Skeletal muscle satellite cell (primary cell): ENCODE results near the gene SMG5. TPM values are rescaled to one million over a fixed set of nuclear protein-coding genes. Genes with fewer than 3 reads are reported as not detected.
A peak's percentile ranks its signal among the peaks of the same experiment; 100 is the strongest.
"Not testable (repeated sequence)": the region's sequence is repeated elsewhere in the genome, so short reads cannot be mapped to it uniquely, and the experiment has no call there.

Source experiments
- H3K27me3 ChIP-seq: 2 replicates; pipeline ENCODE4 v1.7.0; 2013; ENCODE audit warnings: low read length; ENCODE audit not compliant: control insufficient read depth, insufficient read depth
- H3K36me3 ChIP-seq: 2 replicates; pipeline ENCODE4 v1.7.0; 2013; ENCODE audit warnings: mild to moderate bottlenecking, control low read depth, low read length; ENCODE audit not compliant: insufficient read depth
- H3K4me1 ChIP-seq: 2 replicates; pipeline ENCODE4 v1.7.0; 2013; ENCODE audit warnings: low read length; ENCODE audit not compliant: control insufficient read depth, insufficient read depth
- H3K4me2 ChIP-seq: 2 replicates; pipeline ENCODE4 v1.7.0; 2013; ENCODE audit warnings: mild to moderate bottlenecking, low read length
- H3K4me3 ChIP-seq: 2 replicates; pipeline ENCODE4 v1.7.0; 2013; ENCODE audit warnings: low read length
- H3K9ac ChIP-seq: 2 replicates; pipeline ENCODE4 v1.7.0; 2013; ENCODE audit warnings: mild to moderate bottlenecking, low read depth, low read length, moderate library complexity
- H3K9me3 ChIP-seq: replicated peaks from 2 replicates; pipeline ENCODE4 v1.7.0; 2013; ENCODE audit warnings: mild to moderate bottlenecking, control low read depth, low read length
- total RNA-seq: library from RNA; depleted of rRNA; stranded (reverse); fragments of >200 nt; gene quantifications from 2 replicates; pipeline ENCODE4 v1.2.3, GENCODE V29; 2012; rRNA removed

SMG5 gene
- 28.2 and 32.4 TPM in 2 replicates for total RNA-seq

- Histone ChIP-seq H3K36me3 (peaks cover 17% of the 10 kb centered on the region), H3K4me3 (peak within 1 kb of the TSS; percentile 97), H3K9me3 (no peaks in the 10 kb centered on the region), H3K4me1 (peaks cover 34% of the 10 kb centered on the region), H3K4me2 (peak within 1 kb of the TSS; percentile 94), H3K9ac (peak within 1 kb of the TSS; percentile 96), H3K27me3 (no peaks in the 10 kb centered on the region)
Measured at GRCh38 chr1:156282479-156283222, at the start of gene SMG5. TSS of gene SMG5 (minus strand) at chr1:156282825. CDS start at chr1:156282680, 145 bp downstream.

GRCh38 chr1:156323179-156323578, 40.6 kb upstream of the SMG5 start:
- H3K4me2 ChIP-seq, H3K27me3 ChIP-seq, H3K4me1 ChIP-seq, H3K9me3 ChIP-seq, H3K4me3 ChIP-seq, H3K9ac ChIP-seq: not testable (repeated sequence)
- H3K36me3 ChIP-seq, result peaks cover 58% of the 10 kb centered on the region

- Histone ChIP-seq H3K4me3 (no peak overlapping the region), H3K9ac (no peak overlapping the region), H3K9me3 (no peaks in the 10 kb centered on the region), H3K36me3 (peaks cover 76% of the 10 kb centered on the region), H3K4me2 (no peak overlapping the region), H3K27me3 (no peaks in the 10 kb centered on the region), H3K4me1 (peaks cover 8% of the 10 kb centered on the region)
Measured at GRCh38 chr1:156320560-156320959, 37.9 kb upstream of the SMG5 start.

GRCh38 chr1:156319664-156320063, 37.0 kb upstream of the SMG5 start:
- H3K27me3 ChIP-seq, result no peaks in the 10 kb centered on the region
- no peak overlapping the region for H3K4me2 ChIP-seq
- H3K36me3 ChIP-seq, result peaks cover 76% of the 10 kb centered on the region
- no peak overlapping the region for H3K9ac ChIP-seq
- peaks cover 8% of the 10 kb centered on the region for H3K4me1 ChIP-seq
- H3K9me3 ChIP-seq, result no peaks in the 10 kb centered on the region
- H3K4me3 ChIP-seq, result no peak overlapping the region

GRCh38 chr1:156316909-156317308, 34.3 kb upstream of the SMG5 start:
- H3K9ac ChIP-seq, result no peak overlapping the region
- H3K36me3 ChIP-seq, result peaks cover 78% of the 10 kb centered on the region
- no peaks in the 10 kb centered on the region for H3K27me3 ChIP-seq

GRCh38 chr1:156310962-156311361, 28.3 kb upstream of the SMG5 start:
- H3K4me2 ChIP-seq, result no peak overlapping the region
- H3K36me3 ChIP-seq, result peaks cover 68% of the 10 kb centered on the region

More at GRCh38 chr1:156316909-156317308, 34.3 kb upstream of the SMG5 start:
- Histone ChIP-seq H3K4me2 (no peak overlapping the region), H3K4me3 (no peak overlapping the region), H3K4me1 (peaks cover 4% of the 10 kb centered on the region), H3K9me3 (no peaks in the 10 kb centered on the region)

GRCh38 chr1:156308078-156308477, 25.5 kb upstream of the SMG5 start:
- Histone ChIP-seq H3K9ac (no peak overlapping the region), H3K4me2 (no peak overlapping the region), H3K36me3 (peaks cover 57% of the 10 kb centered on the region), H3K4me3 (no peak overlapping the region), H3K4me1 (peaks cover 20% of the 10 kb centered on the region), H3K27me3 (no peaks in the 10 kb centered on the region), H3K9me3 (no peaks in the 10 kb centered on the region)

More at GRCh38 chr1:156310962-156311361, 28.3 kb upstream of the SMG5 start:
- Histone ChIP-seq H3K27me3 (no peaks in the 10 kb centered on the region), H3K9me3 (no peaks in the 10 kb centered on the region), H3K4me3 (no peak overlapping the region), H3K4me1 (peaks cover 20% of the 10 kb centered on the region), H3K9ac (no peak overlapping the region)

GRCh38 chr1:156305215-156305614, 22.6 kb upstream of the SMG5 start:
- peaks cover 10% of the 10 kb centered on the region for H3K4me1 ChIP-seq
- no peak overlapping the region for H3K9ac ChIP-seq
- H3K9me3 ChIP-seq, result no peaks in the 10 kb centered on the region
- no peaks in the 10 kb centered on the region for H3K27me3 ChIP-seq
- H3K36me3 ChIP-seq, result peaks cover 35% of the 10 kb centered on the region
- H3K4me2 ChIP-seq, result no peak overlapping the region
- H3K4me3 ChIP-seq, result no peak overlapping the region

- peaks cover 5% of the 10 kb centered on the region for H3K4me1 ChIP-seq
- no peaks in the 10 kb centered on the region for H3K27me3 ChIP-seq
- no peak overlapping the region for H3K4me3 ChIP-seq
- H3K9ac ChIP-seq, result no peak overlapping the region
- H3K4me2 ChIP-seq, result no peak overlapping the region
- H3K9me3 ChIP-seq, result no peaks in the 10 kb centered on the region
- H3K36me3 ChIP-seq, result peaks cover 23% of the 10 kb centered on the region
Measured at GRCh38 chr1:156303241-156303640, 20.6 kb upstream of the SMG5 start.

- Histone ChIP-seq H3K36me3 (peaks cover 8% of the 10 kb centered on the region), H3K4me3 (no peak within 1 kb of the TSS), H3K4me1 (peaks cover 10% of the 10 kb centered on the region)
Measured at GRCh38 chr1:156298852-156299357, 16.3 kb upstream of the SMG5 start, which contains the start of gene VHLL. TSS of gene VHLL (minus strand) at chr1:156299307. CDS start at chr1:156299189, 118 bp downstream.

GRCh38 chr1:156295391-156295947, 12.8 kb upstream of the SMG5 start, which contains the start of gene GLMP:
TSS of gene GLMP (minus strand) at chr1:156295679. CDS start at chr1:156295645, 34 bp downstream.
- Histone ChIP-seq H3K36me3 (peaks cover 5% of the 10 kb centered on the region), H3K4me2 (peak within 1 kb of the TSS; percentile 98), H3K4me1 (peaks cover 21% of the 10 kb centered on the region)

More at GRCh38 chr1:156298852-156299357, 16.3 kb upstream of the SMG5 start, which contains the start of gene VHLL:
- no peaks in the 10 kb centered on the region for H3K9me3 ChIP-seq
- no peak within 1 kb of the TSS for H3K9ac ChIP-seq
- H3K27me3 ChIP-seq, result no peaks in the 10 kb centered on the region
- H3K4me2 ChIP-seq, result no peak within 1 kb of the TSS

More at GRCh38 chr1:156295391-156295947, 12.8 kb upstream of the SMG5 start, which contains the start of gene GLMP:
- peak within 1 kb of the TSS; percentile 91 for H3K4me3 ChIP-seq
- H3K27me3 ChIP-seq, result no peaks in the 10 kb centered on the region
- H3K9me3 ChIP-seq, result no peaks in the 10 kb centered on the region
- peak within 1 kb of the TSS; percentile 90 for H3K9ac ChIP-seq
